AG09319 (cell line): ENCODE results near the gene CLEC1A.
A peak's percentile ranks its signal among the peaks of the same experiment; 100 is the strongest.

Experiments
- DNase-seq: peaks from one replicate; pipeline ENCODE4 v3.0.0-alpha.2; 2010; ENCODE audit warnings: low read depth; ENCODE audit errors: extremely low read depth
- CTCF ChIP-seq: IDR thresholded peaks from 2 replicates; pipeline ENCODE4 v1.5.1; 2011; ENCODE audit warnings: low read depth, mild to moderate bottlenecking, inconsistent platforms, low read length, moderate library complexity

CLEC1A gene

GRCh38 chr12:10098791-10099190 is at the start of gene CLEC1A:
TSS of gene CLEC1A (minus strand) at chr12:10098985. CDS start at chr12:10098922, 63 bp downstream.
- DNase-seq, result no peak
- no peak for TF ChIP-seq CTCF

- TF ChIP-seq CTCF, result no peak
- no peak for DNase-seq
Observed at GRCh38 chr12:10147714-10148403, 49.1 kb upstream of the CLEC1A start.

GRCh38 chr12:10142976-10143589 is 44.3 kb upstream of the CLEC1A start:
- no peak for TF ChIP-seq CTCF

GRCh38 chr12:10140001-10140400 is 41.2 kb upstream of the CLEC1A start:
- TF ChIP-seq CTCF, result peak; percentile 38
- DNase-seq, result peak; percentile 25

More at GRCh38 chr12:10142976-10143589, 44.3 kb upstream of the CLEC1A start:
- DNase-seq, result no peak

GRCh38 chr12:10136637-10137205 is 37.9 kb upstream of the CLEC1A start:
- no peak for DNase-seq
- TF ChIP-seq CTCF, result no peak

GRCh38 chr12:10135126-10135525 is 36.3 kb upstream of the CLEC1A start:
- DNase-seq, result no peak
- TF ChIP-seq CTCF, result no peak

GRCh38 chr12:10132850-10133370 is 34.1 kb upstream of the CLEC1A start:
- TF ChIP-seq CTCF, result no peak
- no peak for DNase-seq
